Fibroblast of mammary gland (primary cell): ENCODE results near the gene PNPLA2.

ENCODE experiments used
- DNase-seq: peaks from one replicate; pipeline ENCODE4 v3.0.0-alpha.2; 2010; ENCODE audit warnings: low read depth
- H3K4me3 ChIP-seq: 2 replicates; pipeline ENCODE4 v1.5.1; 2011; ENCODE audit warnings: low read depth, mild to moderate bottlenecking, low read length, moderate library complexity; ENCODE audit not compliant: control insufficient read depth
- TF ChIP-seq, protein P1 (sequence below): conservative IDR thresholded peaks from 2 replicates; pipeline ENCODE4 v1.5.1; 2011; ENCODE audit warnings: low read depth, low read length, inconsistent platforms; ENCODE audit not compliant: control insufficient read depth, insufficient read depth

Gene PNPLA2

DNA sequence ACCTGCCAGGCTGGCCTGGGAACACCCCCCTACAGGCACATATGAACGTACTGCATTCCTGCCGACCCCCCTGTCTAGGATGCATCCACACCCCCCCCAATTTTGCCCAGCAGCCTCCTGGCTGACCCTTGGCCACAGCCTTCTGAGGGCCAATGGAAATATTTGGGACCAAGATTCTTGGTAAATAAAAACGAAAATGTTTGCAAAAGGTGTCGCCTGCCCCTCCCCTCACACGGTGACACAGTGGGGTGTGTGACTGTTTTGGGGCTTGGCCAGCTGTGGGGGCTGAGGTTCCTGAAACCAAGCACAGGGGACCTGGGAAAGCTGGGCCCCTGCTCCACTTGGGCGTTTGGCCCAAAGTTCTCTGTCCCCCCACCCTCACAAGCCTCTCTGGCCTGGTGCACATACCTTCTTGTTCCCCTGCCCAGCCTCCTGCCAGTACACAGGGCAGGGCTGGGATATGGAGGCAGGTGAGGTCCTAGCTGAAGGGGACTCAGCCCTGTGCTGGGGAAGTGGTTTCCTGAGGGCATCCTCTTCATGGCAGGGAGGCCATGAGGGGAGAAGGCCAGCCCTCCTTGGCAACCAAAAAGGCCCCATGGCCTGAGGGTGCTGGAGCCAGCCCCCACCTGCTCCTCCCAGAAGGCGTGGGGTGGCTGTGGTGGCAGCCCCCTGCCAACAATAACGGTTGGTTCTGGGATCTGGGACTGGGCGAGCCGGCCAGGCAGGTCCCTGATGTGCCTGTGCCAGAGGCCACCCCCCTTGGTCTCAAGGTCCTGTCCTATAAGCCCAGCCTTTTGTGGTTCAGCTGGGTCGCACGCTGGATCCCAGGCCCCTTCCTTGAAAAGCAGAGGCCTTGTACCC, 6.9 kb downstream of the PNPLA2 start:
- DNase-seq = no peak
- TF ChIP-seq, protein P1, sequence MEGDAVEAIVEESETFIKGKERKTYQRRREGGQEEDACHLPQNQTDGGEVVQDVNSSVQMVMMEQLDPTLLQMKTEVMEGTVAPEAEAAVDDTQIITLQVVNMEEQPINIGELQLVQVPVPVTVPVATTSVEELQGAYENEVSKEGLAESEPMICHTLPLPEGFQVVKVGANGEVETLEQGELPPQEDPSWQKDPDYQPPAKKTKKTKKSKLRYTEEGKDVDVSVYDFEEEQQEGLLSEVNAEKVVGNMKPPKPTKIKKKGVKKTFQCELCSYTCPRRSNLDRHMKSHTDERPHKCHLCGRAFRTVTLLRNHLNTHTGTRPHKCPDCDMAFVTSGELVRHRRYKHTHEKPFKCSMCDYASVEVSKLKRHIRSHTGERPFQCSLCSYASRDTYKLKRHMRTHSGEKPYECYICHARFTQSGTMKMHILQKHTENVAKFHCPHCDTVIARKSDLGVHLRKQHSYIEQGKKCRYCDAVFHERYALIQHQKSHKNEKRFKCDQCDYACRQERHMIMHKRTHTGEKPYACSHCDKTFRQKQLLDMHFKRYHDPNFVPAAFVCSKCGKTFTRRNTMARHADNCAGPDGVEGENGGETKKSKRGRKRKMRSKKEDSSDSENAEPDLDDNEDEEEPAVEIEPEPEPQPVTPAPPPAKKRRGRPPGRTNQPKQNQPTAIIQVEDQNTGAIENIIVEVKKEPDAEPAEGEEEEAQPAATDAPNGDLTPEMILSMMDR = no peak
- no peak overlapping the region for H3K4me3 ChIP-seq

DNA sequence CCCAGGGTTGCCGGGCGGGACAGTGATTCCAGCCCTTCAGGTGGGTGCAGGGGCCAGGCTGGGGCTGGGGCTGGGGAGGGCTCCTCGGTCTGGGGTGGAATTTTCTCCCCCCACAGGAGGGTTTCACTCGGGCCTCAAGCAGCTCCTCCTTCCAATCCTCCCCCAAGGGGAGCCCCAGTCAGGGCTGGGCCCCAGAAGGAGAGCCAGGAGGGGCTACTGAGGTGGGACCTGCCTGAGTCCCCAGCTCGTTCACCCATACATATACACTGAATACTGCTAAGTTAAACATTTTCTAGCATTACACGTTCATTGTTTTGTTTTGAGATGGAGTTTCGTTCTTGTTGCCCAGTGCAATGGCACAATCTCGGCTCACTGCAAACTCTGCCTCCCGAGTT, 7.5 kb downstream of the PNPLA2 start:
- DNase-seq = no peak
- H3K4me3 ChIP-seq = no peak overlapping the region
- TF ChIP-seq, protein P1 = no peak

DNA sequence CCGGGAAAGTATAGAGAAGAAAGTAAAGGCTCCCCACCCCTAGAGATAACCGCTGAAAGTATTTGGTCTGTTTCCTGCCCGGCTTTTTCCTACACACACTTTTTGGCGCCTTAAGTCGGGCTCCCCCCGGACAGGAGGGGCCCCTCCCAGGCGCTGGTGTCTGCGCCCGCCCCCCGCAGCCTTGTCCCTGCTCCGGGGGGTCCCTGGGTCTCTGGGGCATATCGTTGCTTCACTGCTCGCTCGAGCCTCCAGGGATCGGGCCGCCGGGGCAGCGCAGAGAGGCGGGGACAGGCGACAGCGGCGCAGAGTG, 8.1 kb downstream of the PNPLA2 start:
- H3K4me3 ChIP-seq = no peak overlapping the region
- TF ChIP-seq, protein P1 = no peak
- no peak for DNase-seq

DNA sequence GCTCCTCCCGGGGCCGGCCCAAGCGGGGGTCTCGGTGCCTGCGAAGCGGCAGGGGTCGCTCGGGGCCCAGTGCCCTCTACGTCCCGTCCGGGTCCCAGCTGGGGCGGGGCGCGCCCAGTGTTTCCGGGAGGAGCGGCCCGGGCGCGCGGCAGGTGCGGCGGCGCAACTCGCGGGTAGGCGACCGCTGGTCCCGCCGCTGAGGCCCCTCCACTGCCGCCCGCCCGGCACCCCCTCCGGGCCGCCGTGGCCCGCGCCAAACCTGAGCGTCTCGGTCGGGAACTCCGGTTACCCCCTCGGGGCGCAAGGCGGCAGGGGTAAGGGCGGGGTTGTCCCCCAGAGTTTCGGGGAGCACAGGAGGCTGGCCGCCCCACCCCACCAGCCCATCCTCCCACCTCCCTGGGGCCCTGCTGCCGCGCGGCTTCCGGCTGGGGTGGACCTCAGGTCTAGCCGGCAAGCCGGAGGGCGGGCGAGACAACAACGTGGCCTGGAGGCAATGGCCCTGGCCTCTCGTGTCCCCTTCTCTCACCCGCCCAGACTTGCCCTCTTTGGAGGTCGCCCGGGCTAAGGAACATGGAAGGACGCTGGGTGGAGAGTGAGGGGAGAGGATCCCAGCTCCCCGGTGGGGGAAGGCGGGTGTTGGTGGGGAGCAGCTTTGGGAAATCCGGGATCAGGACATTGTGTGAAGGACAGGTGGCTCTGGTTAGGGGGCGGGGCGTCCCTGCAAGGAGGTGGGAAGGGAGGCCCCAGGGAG, 8.6 kb downstream of the PNPLA2 start:
- TF ChIP-seq, protein P1 = no peak
- DNase-seq = no peak
- H3K4me3 ChIP-seq = no peak overlapping the region

DNA sequence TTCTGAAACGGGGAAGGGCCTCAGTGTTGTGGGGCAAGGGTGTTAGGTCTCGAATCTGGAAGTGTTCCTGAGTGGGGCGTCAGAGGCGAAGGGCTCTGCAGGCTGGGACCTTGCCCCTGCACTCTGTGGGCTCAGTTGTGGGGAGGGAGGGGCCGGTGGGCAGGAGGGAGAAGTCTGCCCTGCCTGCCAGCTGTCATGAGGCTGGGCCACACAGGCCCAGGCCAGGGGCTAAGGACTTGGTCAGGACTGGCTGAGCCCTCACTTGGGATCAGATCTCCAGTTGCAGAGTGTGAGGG, 9.1 kb downstream of the PNPLA2 start, which contains the start of gene CRACR2B:
TSS of gene CRACR2B (plus strand) at position 23 of the 296 bp plus-strand sequence. CDS start 689 bp downstream, outside the sequence.
- DNase-seq = no peak
- TF ChIP-seq, protein P1 = no peak
- H3K4me3 ChIP-seq = no peak within 1 kb of the TSS

DNA sequence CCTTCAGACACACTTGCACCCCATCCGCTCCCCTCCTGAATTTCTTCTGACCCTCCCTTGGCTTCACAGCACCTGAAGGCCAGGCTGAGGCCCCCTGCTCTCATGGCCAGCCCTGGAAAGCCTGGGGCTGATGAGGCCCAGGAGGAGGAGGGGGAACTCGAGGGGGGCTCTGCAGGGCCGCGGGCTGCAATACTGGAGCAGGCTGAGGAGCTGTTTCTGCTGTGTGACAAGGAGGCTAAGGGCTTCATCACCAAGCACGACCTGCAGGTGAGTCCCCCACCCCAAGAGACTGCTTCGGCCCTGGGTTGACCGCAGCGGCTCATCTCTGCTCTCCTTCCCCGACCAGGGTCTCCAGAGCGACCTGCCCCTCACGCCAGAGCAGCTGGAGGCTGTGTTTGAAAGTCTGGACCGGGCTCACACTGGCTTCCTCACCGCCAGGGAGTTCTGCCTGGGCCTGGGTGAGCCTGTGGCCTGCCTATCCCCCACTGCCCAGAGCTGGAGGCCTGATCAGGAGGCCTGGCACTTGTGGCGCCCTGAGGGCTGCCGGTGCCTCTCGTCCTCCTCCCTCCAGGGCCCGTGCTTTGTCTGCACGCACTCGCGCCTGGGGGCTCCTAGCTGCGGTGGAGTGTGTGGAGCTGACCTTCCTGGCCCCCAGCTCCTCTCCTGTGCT, 9.9 kb downstream of the PNPLA2 start:
- TF ChIP-seq, protein P1 = no peak
- H3K4me3 ChIP-seq = no peak overlapping the region

More for the DNA sequence above, 9.9 kb downstream of the PNPLA2 start:
- DNase-seq = no peak
